Chondrocyte (in vitro differentiated cells): ENCODE results near the gene TAGLN2. TPM values are rescaled to one million over a fixed set of nuclear protein-coding genes. Genes with fewer than 3 reads are reported as not detected.

Experiments
- DNase-seq: peaks from one replicate; pipeline ENCODE4 v3.0.0; 2021; ENCODE audit warnings: mixed read lengths, low spot score
- H3K27ac Mint-ChIP-seq: one replicate; pipeline ENCODE4 v1.8.0; 2021; ENCODE audit warnings: mild to moderate bottlenecking, moderate library complexity, mixed read lengths; ENCODE audit not compliant: unreplicated experiment
- H3K27me3 Mint-ChIP-seq: 2 replicates; pipeline ENCODE4 v1.8.0; 2021; ENCODE audit warnings: low read depth, mixed read lengths
- H3K36me3 Mint-ChIP-seq: 2 replicates; pipeline ENCODE4 v1.8.0; 2021; ENCODE audit warnings: low read depth, mixed read lengths
- H3K4me1 Mint-ChIP-seq: 2 replicates; pipeline ENCODE4 v1.8.0; 2021; ENCODE audit warnings: low read depth, mild to moderate bottlenecking, mixed read lengths
- H3K4me3 Mint-ChIP-seq: one replicate; pipeline ENCODE4 v1.8.0; 2021; ENCODE audit warnings: mild to moderate bottlenecking, moderate library complexity, mixed read lengths; ENCODE audit not compliant: unreplicated experiment
- H3K9me3 Mint-ChIP-seq: 2 replicates; pipeline ENCODE4 v1.8.0; 2021; ENCODE audit warnings: low read depth, mixed read lengths
- total RNA-seq: library from RNA; stranded (reverse); gene quantifications from 3 replicates; pipeline ENCODE4 v1.2.1, GENCODE V29; 2021
- TF ChIP-seq, protein P1 (sequence below): fragments of 200-600 bp; sonication (generic); IDR thresholded peaks from 2 replicates; pipeline ENCODE4 v1.5.0; 2021; ENCODE audit warnings: antibody characterized with exemption, mild to moderate bottlenecking, moderate library complexity

The TAGLN2 gene
- total RNA-seq, 1 donor from 2014 or later: 392 TPM

DNA sequence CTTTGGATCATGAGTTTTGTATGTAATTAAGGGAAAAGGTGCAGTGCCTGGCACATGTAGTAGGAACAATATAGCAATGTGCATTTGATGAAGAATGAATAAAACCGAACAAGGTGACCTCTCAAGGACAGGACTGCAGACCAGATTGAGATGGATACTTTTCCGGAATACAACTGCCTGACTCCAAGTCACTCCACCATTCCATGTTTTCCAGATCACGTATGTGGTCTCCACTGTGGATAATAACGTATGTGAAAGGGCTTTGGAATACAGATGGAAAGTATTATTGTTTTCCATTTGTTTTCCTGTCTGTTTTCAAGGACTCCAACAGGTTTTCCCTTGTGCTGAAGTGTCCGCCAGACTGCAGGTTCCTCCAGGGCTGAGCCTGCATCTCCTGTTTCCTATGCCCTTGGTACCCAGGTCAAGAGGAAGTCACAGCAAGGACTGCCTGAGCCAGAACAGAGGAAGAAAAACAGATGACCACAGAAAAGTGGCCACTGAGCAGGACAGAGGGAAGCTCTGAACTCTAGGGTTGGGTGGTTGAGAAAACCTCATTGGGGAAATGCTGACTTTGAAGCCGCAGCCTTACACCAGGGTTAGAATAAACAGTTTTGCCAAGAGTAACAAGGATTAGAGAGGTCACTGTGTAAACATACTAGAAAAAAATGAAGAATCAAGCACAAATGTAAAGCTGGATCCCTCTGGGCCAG is 29.3 kb downstream of the TAGLN2 start:
- Mint-ChIP-seq H3K9me3 (no peaks in the 10 kb centered on the region), H3K4me1 (peaks cover 18% of the 10 kb centered on the region), H3K4me3 (no peak overlapping the region), H3K27ac (no peak overlapping the region), H3K36me3 (no peaks in the 10 kb centered on the region), H3K27me3 (no peaks in the 10 kb centered on the region)
- TF ChIP-seq, protein P1, sequence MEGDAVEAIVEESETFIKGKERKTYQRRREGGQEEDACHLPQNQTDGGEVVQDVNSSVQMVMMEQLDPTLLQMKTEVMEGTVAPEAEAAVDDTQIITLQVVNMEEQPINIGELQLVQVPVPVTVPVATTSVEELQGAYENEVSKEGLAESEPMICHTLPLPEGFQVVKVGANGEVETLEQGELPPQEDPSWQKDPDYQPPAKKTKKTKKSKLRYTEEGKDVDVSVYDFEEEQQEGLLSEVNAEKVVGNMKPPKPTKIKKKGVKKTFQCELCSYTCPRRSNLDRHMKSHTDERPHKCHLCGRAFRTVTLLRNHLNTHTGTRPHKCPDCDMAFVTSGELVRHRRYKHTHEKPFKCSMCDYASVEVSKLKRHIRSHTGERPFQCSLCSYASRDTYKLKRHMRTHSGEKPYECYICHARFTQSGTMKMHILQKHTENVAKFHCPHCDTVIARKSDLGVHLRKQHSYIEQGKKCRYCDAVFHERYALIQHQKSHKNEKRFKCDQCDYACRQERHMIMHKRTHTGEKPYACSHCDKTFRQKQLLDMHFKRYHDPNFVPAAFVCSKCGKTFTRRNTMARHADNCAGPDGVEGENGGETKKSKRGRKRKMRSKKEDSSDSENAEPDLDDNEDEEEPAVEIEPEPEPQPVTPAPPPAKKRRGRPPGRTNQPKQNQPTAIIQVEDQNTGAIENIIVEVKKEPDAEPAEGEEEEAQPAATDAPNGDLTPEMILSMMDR: no peak
- no peak for DNase-seq

DNA sequence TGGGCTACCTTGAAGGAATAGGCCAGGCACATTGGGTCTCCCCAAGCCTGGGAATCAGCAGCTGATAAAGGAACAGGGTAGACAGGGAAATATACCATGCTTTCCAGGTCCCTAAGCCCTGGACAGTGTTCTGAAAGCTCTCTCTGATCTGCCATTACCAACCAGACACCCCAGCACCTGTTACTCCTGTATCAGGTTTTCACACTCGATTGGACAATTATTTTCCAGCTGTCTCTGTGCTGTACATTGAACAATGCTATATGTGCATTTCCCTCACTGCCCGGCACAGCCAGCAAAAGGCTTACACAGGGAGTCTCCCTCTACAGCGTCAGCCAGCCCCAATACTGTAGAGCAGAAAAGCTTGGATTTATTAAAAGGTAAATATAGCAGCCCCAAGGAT is 30.0 kb downstream of the TAGLN2 start:
- Mint-ChIP-seq H3K4me3 (no peak overlapping the region), H3K27ac (no peak overlapping the region), H3K36me3 (no peaks in the 10 kb centered on the region), H3K27me3 (no peaks in the 10 kb centered on the region), H3K4me1 (peaks cover 13% of the 10 kb centered on the region), H3K9me3 (no peaks in the 10 kb centered on the region)
- DNase-seq: no peak
- TF ChIP-seq, protein P1: no peak

DNA sequence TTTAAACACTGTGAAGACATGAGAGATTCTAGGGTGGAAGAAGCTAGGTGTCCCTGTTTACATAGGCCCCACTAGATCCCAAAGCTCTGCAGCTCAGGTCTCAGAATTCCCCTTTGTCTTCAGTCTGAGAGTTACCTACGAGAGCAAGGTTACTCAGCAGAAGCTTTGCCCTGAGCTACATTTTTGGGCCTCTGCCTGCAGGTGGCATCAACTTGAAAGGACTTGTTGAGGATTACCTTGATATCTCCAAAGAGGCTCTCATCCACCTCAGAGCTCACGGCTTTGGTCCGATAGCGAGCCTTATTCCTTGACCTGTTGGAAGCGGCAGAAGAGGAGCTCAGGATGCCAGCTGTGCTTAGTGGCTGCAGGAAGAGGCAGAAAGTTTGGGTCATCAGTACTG is 32.4 kb downstream of the TAGLN2 start:
- H3K27me3 Mint-ChIP-seq: no peaks in the 10 kb centered on the region
- no peak overlapping the region for H3K4me3 Mint-ChIP-seq
- no peaks in the 10 kb centered on the region for H3K9me3 Mint-ChIP-seq
- peaks cover 15% of the 10 kb centered on the region for H3K4me1 Mint-ChIP-seq
- H3K36me3 Mint-ChIP-seq: no peaks in the 10 kb centered on the region
- no peak for DNase-seq
- H3K27ac Mint-ChIP-seq: no peak overlapping the region
- TF ChIP-seq, protein P1: no peak

DNA sequence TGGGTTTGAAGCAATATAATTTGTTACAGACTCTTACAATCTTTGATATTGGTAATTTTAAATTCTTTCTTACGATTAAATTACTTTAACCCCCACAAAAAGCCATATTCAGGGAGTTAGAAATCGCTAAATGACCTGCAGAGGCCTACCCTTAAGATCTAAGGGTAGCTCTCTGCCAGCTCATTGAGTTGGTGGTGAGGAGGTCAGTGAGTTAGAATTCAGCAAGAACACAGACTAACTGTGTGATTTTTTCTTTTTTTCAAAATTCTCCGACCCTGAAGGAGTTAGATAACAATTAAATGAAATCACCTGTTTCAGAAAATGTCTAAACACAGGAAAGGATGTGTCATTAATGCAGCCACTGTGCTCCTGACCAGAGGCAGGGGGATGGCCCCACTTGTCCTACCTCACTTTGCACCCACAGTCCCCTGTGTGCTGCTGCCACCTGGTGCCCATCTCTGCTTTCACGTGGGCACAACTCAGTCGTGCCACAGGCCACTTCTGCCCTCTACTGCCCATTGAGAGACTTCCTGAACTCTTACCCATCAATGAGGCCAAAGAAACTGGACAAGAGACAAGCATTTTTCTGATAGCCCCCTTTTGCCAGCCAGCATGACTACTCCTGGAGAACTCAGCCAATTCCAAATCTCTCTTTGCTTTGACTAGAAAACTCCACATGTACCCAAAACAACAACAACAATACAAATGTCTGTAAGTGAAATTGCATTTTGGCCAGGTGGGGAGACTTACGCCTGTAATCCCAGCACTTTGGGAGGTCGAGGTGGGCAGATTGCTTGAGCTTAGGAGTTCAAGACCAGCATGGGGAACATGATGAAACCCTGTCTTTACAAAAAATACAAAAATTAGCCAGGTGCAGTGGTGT is 33.8 kb downstream of the TAGLN2 start:
- Mint-ChIP-seq H3K4me3 (no peak overlapping the region), H3K36me3 (no peaks in the 10 kb centered on the region), H3K27ac (peak overlapping the region; percentile 64), H3K4me1 (peaks cover 15% of the 10 kb centered on the region), H3K9me3 (no peaks in the 10 kb centered on the region), H3K27me3 (no peaks in the 10 kb centered on the region)
- TF ChIP-seq, protein P1: peak; percentile 100
- no peak for DNase-seq

DNA sequence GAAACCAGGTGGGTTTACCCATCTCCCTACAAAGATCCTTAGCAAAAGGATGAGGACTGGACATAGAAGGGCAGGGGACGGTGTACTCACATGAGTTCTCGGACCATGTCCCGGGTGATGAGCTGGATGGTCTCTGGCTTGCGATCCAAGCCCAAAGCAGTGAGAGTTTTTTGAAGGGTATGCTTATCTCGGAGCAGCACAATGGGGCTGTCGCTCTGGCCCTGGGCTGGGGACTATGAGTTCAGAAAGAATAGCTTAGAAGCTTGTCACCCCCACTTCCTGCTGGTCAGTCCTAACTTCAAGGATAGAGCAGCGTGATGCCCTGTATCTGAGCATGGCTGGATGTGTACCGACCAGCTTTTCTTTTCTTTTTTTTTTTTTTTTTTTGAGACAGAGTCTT is 34.9 kb downstream of the TAGLN2 start:
- Mint-ChIP-seq H3K4me1 (peaks cover 15% of the 10 kb centered on the region), H3K4me3 (no peak overlapping the region), H3K27me3 (no peaks in the 10 kb centered on the region), H3K9me3 (no peaks in the 10 kb centered on the region), H3K36me3 (no peaks in the 10 kb centered on the region), H3K27ac (no peak overlapping the region)
- DNase-seq: no peak
- TF ChIP-seq, protein P1: no peak
